ENCODE data around the gene SPAG9.

DNA sequence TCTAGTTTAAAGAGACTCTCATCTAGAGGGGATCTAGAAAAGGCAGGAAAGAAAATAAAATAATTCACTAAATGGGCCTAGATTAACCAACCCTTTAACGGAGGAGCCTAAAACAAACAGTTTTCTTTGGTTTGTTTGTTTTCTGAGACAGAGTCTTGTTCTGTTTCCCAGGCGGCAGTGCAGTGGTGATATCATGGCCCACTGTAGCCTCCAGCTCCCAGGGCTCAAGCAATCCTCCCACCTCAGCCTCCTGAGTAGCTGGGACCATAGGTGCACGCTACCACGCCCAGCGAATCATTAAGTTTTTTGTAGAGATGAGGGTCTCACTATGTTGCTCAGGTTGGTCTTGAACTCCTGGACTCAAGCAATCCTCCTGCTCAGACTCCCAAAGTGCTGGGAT, 132.2 kb downstream of the SPAG9 start:
- TF ChIP-seq POLR2AphosphoS5 (IDR thresholded peaks at IDR 0.05; ENCODE audit: borderline replicate concordance, low read depth, low read length) (no peak), EZH2 (IDR thresholded peaks at IDR 0.05) (no peak)
